Activated T-cell treated with anti-CD3 and anti-CD28 coated beads, Interleukin-2, amount 50 U/mL, for 24 hours (primary cell): ENCODE results near the gene SIN3A.
A peak's percentile ranks its signal among the peaks of the same experiment; 100 is the strongest.
"Not testable (repeated sequence)": the region's sequence is repeated elsewhere in the genome, so short reads cannot be mapped to it uniquely, and the experiment has no call there.

Source experiments
- DNase-seq: peaks from one replicate; pipeline ENCODE4 v3.0.0-alpha.2; 2020
- H3K27ac Mint-ChIP-seq: 2 replicates; pipeline ENCODE4 v1.8.0; 2020; ENCODE audit warnings: mild to moderate bottlenecking, mixed read lengths
- H3K27me3 Mint-ChIP-seq: 2 replicates; pipeline ENCODE4 v1.8.0; 2020; ENCODE audit warnings: mixed read lengths
- H3K36me3 Mint-ChIP-seq: 2 replicates; pipeline ENCODE4 v1.8.0; 2020; ENCODE audit warnings: low read depth, mixed read lengths
- H3K4me1 Mint-ChIP-seq: 2 replicates; pipeline ENCODE4 v1.8.0; 2020; ENCODE audit warnings: low read depth, mixed read lengths
- H3K4me3 Mint-ChIP-seq: 2 replicates; pipeline ENCODE4 v1.8.0; 2020; ENCODE audit warnings: mild to moderate bottlenecking, moderate library complexity, mixed read lengths
- H3K9me3 Mint-ChIP-seq: 2 replicates; pipeline ENCODE4 v1.8.0; 2020; ENCODE audit warnings: mixed read lengths

Gene SIN3A

DNA sequence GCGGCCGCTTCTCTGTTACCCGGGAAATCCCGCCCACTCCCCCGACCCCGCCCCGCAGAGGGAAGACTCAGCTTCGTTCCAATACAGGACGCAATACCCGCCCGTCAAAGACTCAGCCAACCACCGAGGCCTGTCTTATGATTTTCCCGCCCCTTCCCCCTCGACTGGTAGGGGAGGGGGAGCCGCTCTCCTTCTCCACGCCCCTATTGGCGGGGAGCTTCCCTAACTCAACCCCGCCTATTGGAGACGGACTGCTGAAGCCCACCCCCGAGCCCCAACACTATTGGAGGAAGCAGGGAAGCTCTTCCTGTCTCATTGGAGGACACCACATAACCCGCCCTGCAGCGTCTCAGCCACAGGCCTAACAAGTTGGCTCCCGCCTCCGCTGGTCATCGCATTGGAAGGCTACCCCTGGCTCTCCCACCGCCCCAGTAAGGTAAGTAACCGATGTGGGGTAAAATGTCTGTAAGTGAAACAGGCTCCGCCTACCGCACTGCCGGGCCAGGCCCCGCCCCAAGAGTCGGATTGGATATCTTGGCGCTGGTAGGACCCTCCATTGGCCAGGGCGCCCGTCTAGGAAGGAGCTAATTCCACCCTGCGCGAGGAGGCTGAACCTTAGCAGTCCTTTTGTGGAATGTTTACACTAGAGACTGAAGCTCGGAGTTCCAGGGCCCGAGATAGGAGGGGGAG, at the start of gene SIN3A:
TSS of gene SIN3A (minus strand) at position 17 of the 690 bp plus-strand sequence. CDS start 21,315 bp downstream, outside the sequence.
- peaks cover 48% of the 10 kb centered on the region for H3K36me3 Mint-ChIP-seq
- peak within 1 kb of the TSS; percentile 100 for H3K27ac Mint-ChIP-seq
- peak within 1 kb of the TSS; percentile 98 for H3K4me3 Mint-ChIP-seq

DNA sequence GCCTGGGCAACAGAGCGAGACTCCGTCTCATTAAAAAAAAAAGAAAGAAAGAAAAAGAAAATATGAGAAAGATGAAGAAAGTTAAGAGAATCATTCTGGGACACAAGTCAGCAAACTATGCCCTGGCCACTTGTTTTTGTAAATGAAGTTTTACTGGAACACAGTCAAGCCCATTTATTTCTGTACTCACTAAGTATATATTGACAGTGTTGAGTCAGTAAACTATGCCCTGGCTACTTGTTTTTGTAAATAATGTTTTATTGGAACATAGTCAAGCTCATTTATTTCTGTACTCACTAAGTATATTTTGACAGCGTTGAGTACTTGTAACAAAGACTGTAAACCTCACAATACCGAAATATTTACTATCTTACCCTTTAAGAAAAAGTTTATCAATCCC, 42.2 kb upstream of the SIN3A start:
- no peak for DNase-seq
- H3K9me3 Mint-ChIP-seq = no peaks in the 10 kb centered on the region
- no peaks in the 10 kb centered on the region for H3K4me1 Mint-ChIP-seq
- peaks cover 38% of the 10 kb centered on the region for H3K36me3 Mint-ChIP-seq
- no peak overlapping the region for H3K4me3 Mint-ChIP-seq
- no peaks in the 10 kb centered on the region for H3K27me3 Mint-ChIP-seq
- H3K27ac Mint-ChIP-seq = no peak overlapping the region

More for the DNA sequence above, at the start of gene SIN3A:
- H3K27me3 Mint-ChIP-seq = no peaks in the 10 kb centered on the region
- H3K4me1 Mint-ChIP-seq = peaks cover 54% of the 10 kb centered on the region
- no peaks in the 10 kb centered on the region for H3K9me3 Mint-ChIP-seq
- DNase-seq = peak; percentile 99

DNA sequence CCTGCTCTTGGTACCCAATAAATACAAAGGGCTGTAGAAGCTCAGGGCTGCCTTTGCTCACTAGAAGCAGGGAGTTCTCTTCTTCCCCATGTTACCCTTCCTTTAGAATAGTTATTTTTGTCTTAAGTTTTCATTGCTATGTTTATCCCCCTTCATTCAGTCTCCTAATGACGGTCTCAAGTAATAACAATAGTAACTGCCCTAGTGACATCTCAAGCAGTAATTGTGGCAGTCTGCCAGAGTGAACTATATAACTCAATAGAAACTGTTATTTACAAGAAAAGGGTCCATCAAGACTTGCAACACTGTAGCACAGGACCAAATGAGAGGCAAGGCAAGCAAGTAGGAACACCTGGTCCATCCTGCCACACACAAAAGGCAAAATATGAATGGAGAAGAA, 32.5 kb upstream of the SIN3A start:
- no peaks in the 10 kb centered on the region for H3K9me3 Mint-ChIP-seq
- DNase-seq = no peak
- no peak overlapping the region for H3K4me3 Mint-ChIP-seq
- H3K27ac Mint-ChIP-seq = no peak overlapping the region
- H3K4me1 Mint-ChIP-seq = peaks cover 1% of the 10 kb centered on the region
- H3K27me3 Mint-ChIP-seq = no peaks in the 10 kb centered on the region
- H3K36me3 Mint-ChIP-seq = peaks cover 42% of the 10 kb centered on the region

GRCh38 chr15:75483556-75483955, 32.1 kb upstream of the SIN3A start:
- not testable (repeated sequence) for H3K27me3 Mint-ChIP-seq, H3K9me3 Mint-ChIP-seq, H3K4me3 Mint-ChIP-seq, H3K4me1 Mint-ChIP-seq, H3K27ac Mint-ChIP-seq, DNase-seq
- H3K36me3 Mint-ChIP-seq = peaks cover 43% of the 10 kb centered on the region

- H3K27ac Mint-ChIP-seq = no peak overlapping the region
- no peaks in the 10 kb centered on the region for H3K27me3 Mint-ChIP-seq
- H3K36me3 Mint-ChIP-seq = peaks cover 44% of the 10 kb centered on the region
- no peak overlapping the region for H3K4me3 Mint-ChIP-seq
- H3K9me3 Mint-ChIP-seq = no peaks in the 10 kb centered on the region
- no peak for DNase-seq
- peaks cover 1% of the 10 kb centered on the region for H3K4me1 Mint-ChIP-seq
Observed at GRCh38 chr15:75483106-75483505, 31.6 kb upstream of the SIN3A start.

- not testable (repeated sequence) for DNase-seq, H3K27me3 Mint-ChIP-seq, H3K4me1 Mint-ChIP-seq, H3K27ac Mint-ChIP-seq, H3K4me3 Mint-ChIP-seq, H3K9me3 Mint-ChIP-seq
- H3K36me3 Mint-ChIP-seq = peaks cover 35% of the 10 kb centered on the region
Observed at GRCh38 chr15:75480463-75480862, 29.0 kb upstream of the SIN3A start.

GRCh38 chr15:75479670-75480069, 28.2 kb upstream of the SIN3A start:
- DNase-seq = no peak
- peaks cover 33% of the 10 kb centered on the region for H3K36me3 Mint-ChIP-seq
- no peak overlapping the region for H3K27ac Mint-ChIP-seq
- H3K4me1 Mint-ChIP-seq = peaks cover 1% of the 10 kb centered on the region
- H3K4me3 Mint-ChIP-seq = no peak overlapping the region
- no peaks in the 10 kb centered on the region for H3K9me3 Mint-ChIP-seq
- no peaks in the 10 kb centered on the region for H3K27me3 Mint-ChIP-seq

DNA sequence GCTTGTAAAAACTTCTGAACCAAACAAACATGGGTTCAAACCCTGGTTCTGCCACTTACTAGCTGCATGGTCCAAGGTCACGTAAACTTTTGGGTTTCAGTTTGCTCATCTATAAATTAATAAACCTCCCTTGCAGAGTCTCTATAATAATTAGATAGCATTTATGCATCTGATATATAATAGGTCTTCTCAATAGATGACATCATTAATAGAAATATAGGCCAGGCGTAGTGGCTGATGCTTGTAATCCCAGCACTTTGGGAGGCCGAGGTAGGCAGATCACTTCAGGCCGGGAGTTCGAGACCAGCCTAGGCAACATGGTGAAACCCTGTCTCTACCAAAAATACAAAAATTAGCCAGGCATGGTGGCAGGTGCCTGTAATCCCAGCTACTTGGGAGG, 25.6 kb upstream of the SIN3A start:
- not testable (repeated sequence) for DNase-seq, H3K4me3 Mint-ChIP-seq, H3K27me3 Mint-ChIP-seq, H3K27ac Mint-ChIP-seq, H3K9me3 Mint-ChIP-seq, H3K4me1 Mint-ChIP-seq
- H3K36me3 Mint-ChIP-seq = peaks cover 37% of the 10 kb centered on the region

- Mint-ChIP-seq H3K36me3 (peaks cover 65% of the 10 kb centered on the region), H3K4me1 (no peaks in the 10 kb centered on the region), H3K4me3 (no peak overlapping the region), H3K27ac (peak overlapping the region; percentile 78), H3K27me3 (no peaks in the 10 kb centered on the region), H3K9me3 (no peaks in the 10 kb centered on the region)
- DNase-seq = no peak
Observed at GRCh38 chr15:75468913-75469598, 17.6 kb upstream of the SIN3A start.

- no peaks in the 10 kb centered on the region for H3K9me3 Mint-ChIP-seq
- peaks cover 5% of the 10 kb centered on the region for H3K36me3 Mint-ChIP-seq
- H3K27me3 Mint-ChIP-seq = no peaks in the 10 kb centered on the region
- DNase-seq = no peak
- H3K4me3 Mint-ChIP-seq = no peak overlapping the region
- H3K27ac Mint-ChIP-seq = no peak overlapping the region
- H3K4me1 Mint-ChIP-seq = peaks cover 7% of the 10 kb centered on the region
Observed at GRCh38 chr15:75460646-75461045, 9.2 kb upstream of the SIN3A start.

- no peaks in the 10 kb centered on the region for H3K9me3 Mint-ChIP-seq
- no peaks in the 10 kb centered on the region for H3K27me3 Mint-ChIP-seq
- H3K4me3 Mint-ChIP-seq = no peak overlapping the region
- H3K4me1 Mint-ChIP-seq = peaks cover 7% of the 10 kb centered on the region
- no peak overlapping the region for H3K27ac Mint-ChIP-seq
- H3K36me3 Mint-ChIP-seq = peaks cover 5% of the 10 kb centered on the region
- DNase-seq = no peak
Observed at GRCh38 chr15:75459581-75459980, 8.1 kb upstream of the SIN3A start.

GRCh38 chr15:75456710-75457109, 5.2 kb upstream of the SIN3A start:
- H3K27ac Mint-ChIP-seq = peak overlapping the region; percentile 93
- peak overlapping the region; percentile 93 for H3K4me3 Mint-ChIP-seq
- H3K9me3 Mint-ChIP-seq = no peaks in the 10 kb centered on the region
- no peak for DNase-seq
- peaks cover 20% of the 10 kb centered on the region for H3K4me1 Mint-ChIP-seq
- H3K27me3 Mint-ChIP-seq = no peaks in the 10 kb centered on the region
- H3K36me3 Mint-ChIP-seq = peaks cover 23% of the 10 kb centered on the region

GRCh38 chr15:75455982-75456531, 4.6 kb upstream of the SIN3A start:
- H3K4me3 Mint-ChIP-seq = peak overlapping the region; percentile 93
- H3K36me3 Mint-ChIP-seq = peaks cover 23% of the 10 kb centered on the region
- H3K9me3 Mint-ChIP-seq = no peaks in the 10 kb centered on the region
- DNase-seq = no peak
- H3K27me3 Mint-ChIP-seq = no peaks in the 10 kb centered on the region
- peak overlapping the region; percentile 93 for H3K27ac Mint-ChIP-seq
- H3K4me1 Mint-ChIP-seq = peaks cover 20% of the 10 kb centered on the region

GRCh38 chr15:75455424-75455981, 4.0 kb upstream of the SIN3A start:
- peak; percentile 91 for DNase-seq
- Mint-ChIP-seq H3K4me3 (peak overlapping the region; percentile 93), H3K36me3 (peaks cover 23% of the 10 kb centered on the region), H3K4me1 (peaks cover 20% of the 10 kb centered on the region), H3K27ac (peak overlapping the region; percentile 93), H3K9me3 (no peaks in the 10 kb centered on the region), H3K27me3 (no peaks in the 10 kb centered on the region)
